Coronary artery (tissue), 2 donors: ENCODE measurements around the gene RBMS1.

Experiments
- DNase-seq: peaks from one replicate; pipeline ENCODE4 v3.0.0-alpha.2; 2017; ENCODE audit warnings: low spot score
- H3K27ac ChIP-seq, 2 donors: fragments of 200-600 bp; sonication (generic); one replicate each; pipeline ENCODE4 v1.5.1; 2016 to 2019
- H3K4me3 ChIP-seq: fragments of 200-600 bp; sonication (generic); 2 replicates; pipeline ENCODE4 v1.5.1; 2016; ENCODE audit warnings: mild to moderate bottlenecking, moderate library complexity
- CTCF ChIP-seq: fragments of 200-600 bp; sonication (generic); IDR thresholded peaks from one replicate; pipeline ENCODE4 v1.5.1; 2019; ENCODE audit warnings: antibody characterized with exemption

Gene RBMS1

GRCh38 chr2:160335441-160335840 lies 158.2 kb downstream of the RBMS1 start:
- H3K27ac ChIP-seq: no peak overlapping the region
- DNase-seq: no peak
- no peak for TF ChIP-seq CTCF
- no peak overlapping the region for H3K4me3 ChIP-seq

GRCh38 chr2:160334028-160334741 lies 159.4 kb downstream of the RBMS1 start:
- Histone ChIP-seq H3K27ac (peak overlapping the region in 1 of 2 donors; percentile 10), H3K4me3 (no peak overlapping the region)
- DNase-seq: no peak
- no peak for TF ChIP-seq CTCF

- TF ChIP-seq CTCF: no peak
- Histone ChIP-seq H3K4me3 (no peak overlapping the region), H3K27ac (no peak overlapping the region)
- no peak for DNase-seq
Measured at GRCh38 chr2:160333324-160334027, 160.1 kb downstream of the RBMS1 start.

GRCh38 chr2:160332318-160332717 lies 161.3 kb downstream of the RBMS1 start:
- Histone ChIP-seq H3K4me3 (no peak overlapping the region), H3K27ac (no peak overlapping the region)
- no peak for TF ChIP-seq CTCF
- no peak for DNase-seq

GRCh38 chr2:160331258-160332025 lies 162.2 kb downstream of the RBMS1 start:
- DNase-seq: no peak
- TF ChIP-seq CTCF: no peak
- H3K27ac ChIP-seq: no peak overlapping the region

GRCh38 chr2:160328811-160329527 lies 164.6 kb downstream of the RBMS1 start:
- DNase-seq: no peak
- Histone ChIP-seq H3K27ac (no peak overlapping the region), H3K4me3 (peak overlapping the region; percentile 10)
- no peak for TF ChIP-seq CTCF

More at GRCh38 chr2:160331258-160332025, 162.2 kb downstream of the RBMS1 start:
- H3K4me3 ChIP-seq: no peak overlapping the region
